HepG2 (cell line): ENCODE data around the gene RCOR3. TPM values are rescaled to one million over a fixed set of nuclear protein-coding genes. Genes with fewer than 3 reads are reported as not detected.

ENCODE experiments used
- ATAC-seq: fragments of 200-7000 bp; cut with Tn5 transposase; 3 replicates; pipeline ENCODE4 v1.9.1; 2020; ENCODE audit warnings: mild to moderate bottlenecking, moderate library complexity
- BruUV-seq: library from RNA; stranded (reverse); fragments of 400-500 nt; replicated peaks from 2 replicates; lab custom pipeline; 2021; lab: Mats Ljungman, UMichigan
- CTCF ChIA-PET: fragments of 300-600 bp; formaldehyde crosslinking; extraction: SDS; loops from one replicate; lab custom pipeline; 2021; ENCODE audit warnings: low total read pairs, inconsistent platforms, low intra/inter-chr PET ratio; lab: Yijun Ruan, JAX
- POLR2A ChIA-PET: fragments of 350-600 bp; sonication (Branson Sonifier 250); formaldehyde crosslinking; loops from one replicate; lab custom pipeline; 2020; ENCODE audit warnings: antibody characterized with exemption, inconsistent platforms; lab: Yijun Ruan, JAX
- DNase-seq: peaks from one replicate; pipeline ENCODE4 v3.0.0-alpha.2; 2015; ENCODE audit warnings: low spot score
- FAIRE-seq: peaks from 3 replicates; lab custom pipeline; 2011; peaks lifted over from hg19 to GRCh38; lab: Jason Lieb, UNC
- H2AFZ ChIP-seq: one replicate; pipeline ENCODE4 v1.6.1; 2011; ENCODE audit warnings: low read length, inconsistent platforms
- H3K27ac ChIP-seq: fragments of 300-600 bp; 3 replicates; pipeline ENCODE4 v1.8.0; 2011; ENCODE audit warnings: mixed run types, mild to moderate bottlenecking, mixed read lengths, low read length, inconsistent platforms; ENCODE audit not compliant: insufficient read depth; ENCODE audit errors: extremely low read length
- H3K27me3 ChIP-seq, 2 experiments: fragments of 200-600 bp in 1 of 2; 2 replicates in 1 of 2; 3 replicates in 1 of 2; pipeline versions ENCODE4 v1.6.0 to v1.8.0; 2011; ENCODE audit warnings: low read length in 2 of 2, mild to moderate bottlenecking in 2 of 2, moderate library complexity in 2 of 2, inconsistent platforms in 1 of 2; ENCODE audit not compliant: insufficient read depth in 2 of 2, control insufficient read depth in 1 of 2
- H3K36me3 ChIP-seq, 2 experiments: fragments of 200-600 bp in 1 of 2; replicated peaks in 1 of 2; 2 replicates in 1 of 2; 3 replicates in 1 of 2; pipeline versions ENCODE4 v1.5.1 to v1.8.0; 2011; ENCODE audit warnings: low read length in 2 of 2, inconsistent platforms in 1 of 2; ENCODE audit not compliant: insufficient read depth in 2 of 2, control insufficient read depth in 1 of 2
- H3K4me1 ChIP-seq: 2 replicates; pipeline ENCODE4 v1.5.1; 2012; ENCODE audit warnings: low read length, inconsistent platforms; ENCODE audit not compliant: insufficient read depth
- H3K4me2 ChIP-seq: 2 replicates; pipeline ENCODE4 v1.6.0; 2011; ENCODE audit warnings: low read depth, low read length, inconsistent platforms
- H3K4me3 ChIP-seq, 3 experiments: fragments of 200-600 bp in 1 of 3; sonication (generic), shearing (Covaris generic) in 1 of 3; replicated peaks in 1 of 3; 2 replicates each; pipeline ENCODE4 v1.5.1; 2011 to 2016; ENCODE audit warnings: low read length in 3 of 3, inconsistent platforms in 2 of 3, low read depth in 2 of 3, mild to moderate bottlenecking in 2 of 3, control low read depth in 1 of 3, mixed read lengths in 1 of 3; ENCODE audit not compliant: insufficient read depth in 1 of 3
- H3K79me2 ChIP-seq: one replicate; pipeline ENCODE4 v1.6.1; 2011; ENCODE audit warnings: low read length, inconsistent platforms; ENCODE audit not compliant: insufficient read depth
- H3K9ac ChIP-seq: 2 replicates; pipeline ENCODE4 v1.6.0; 2011; ENCODE audit warnings: mild to moderate bottlenecking, low read depth, low read length, inconsistent platforms; ENCODE audit not compliant: insufficient read depth
- H3K9me3 ChIP-seq: 2 replicates; pipeline ENCODE4 v1.5.1; 2012; ENCODE audit warnings: mild to moderate bottlenecking, low read length
- H4K20me1 ChIP-seq: 2 replicates; pipeline ENCODE4 v1.6.0; 2011; ENCODE audit warnings: inconsistent platforms, mild to moderate bottlenecking, low read length, moderate library complexity; ENCODE audit not compliant: insufficient read depth
- GMEB1 ChIP-seq: sonication (generic); formaldehyde crosslinking; IDR thresholded peaks from 2 replicates; pipeline ENCODE4 v1.5.1; 2020; ENCODE audit warnings: missing genetic modification reagents, mild to moderate bottlenecking, borderline replicate concordance
- GMEB2 ChIP-seq: IDR thresholded peaks from 2 replicates; pipeline ENCODE4 v1.6.1; 2016; ENCODE audit warnings: missing biosample characterization, missing genetic modification reagents, low read depth
- PTBP1 ChIP-seq: fragments of 200-400 bp; formaldehyde crosslinking; IDR thresholded peaks from 2 replicates; pipeline ENCODE4 v1.6.1; 2018; ENCODE audit warnings: low read length, low read depth; ENCODE audit not compliant: poor library complexity, severe bottlenecking
- WIZ ChIP-seq: sonication (generic); formaldehyde crosslinking; IDR thresholded peaks from 2 replicates; pipeline ENCODE4 v1.5.1; 2020; ENCODE audit warnings: mild to moderate bottlenecking, missing genetic modification reagents
- ZNF276 ChIP-seq: sonication (generic); formaldehyde crosslinking; IDR thresholded peaks from 2 replicates; pipeline ENCODE4 v1.4.0; 2020; ENCODE audit warnings: mild to moderate bottlenecking, low read depth, missing genetic modification reagents
- ZNF431 ChIP-seq: sonication (generic); formaldehyde crosslinking; IDR thresholded peaks from 2 replicates; pipeline ENCODE4 v1.9.0; 2022; ENCODE audit warnings: missing genetic modification reagents, low read depth, mild to moderate bottlenecking, borderline replicate concordance
- ZNF569 ChIP-seq: sonication (generic); formaldehyde crosslinking; IDR thresholded peaks from 2 replicates; pipeline ENCODE4 v1.5.0; 2020; ENCODE audit warnings: mild to moderate bottlenecking, missing genetic modification reagents, moderate library complexity, borderline replicate concordance
- ZNF580 ChIP-seq: IDR thresholded peaks from 2 replicates; pipeline ENCODE4 v1.6.1; 2016; ENCODE audit warnings: low read depth, borderline replicate concordance
- ZSCAN21 ChIP-seq: sonication (generic); formaldehyde crosslinking; IDR thresholded peaks from 2 replicates; pipeline ENCODE4 v1.8.0; 2022; ENCODE audit warnings: mild to moderate bottlenecking, missing genetic modification reagents, moderate library complexity, borderline replicate concordance
- WGBS: methylation state at CpG from one replicate; pipeline ENCODE4 v1.1.6; 2017; ENCODE audit warnings: low lambda C conversion rate; 5-methylcytosine and 5-hydroxymethylcytosine counted together
- in situ Hi-C: cut with HindIII; loops from 2 replicates; pipeline ENCODE4 v1.10.0; 2017; ENCODE audit warnings: low pct_unique_long_range_greater_than_20kb; ENCODE audit not compliant: extremely low pct_ligation_motif_present
- intact Hi-C: fragments of 100-400 bp; cut with micrococcal nuclease; formaldehyde crosslinking; loops from one replicate; pipeline ENCODE4 v1.10.0; 2022; ENCODE audit not compliant: unreplicated experiment
- polyA plus RNA-seq, 8 experiments: library from polyadenylated mRNA; depleted of rRNA in 3 of 8; stranded (reverse) in 7 of 8; unstranded in 1 of 8; fragments of >200 nt; fragmentation: Illumina TruSeq in 4 of 8; extraction: Trizol in 4 of 8; gene quantifications; 2 replicates each; pipeline versions ENCODE4 v1.2.1 to v1.2.3, GENCODE V29; 2011 to 2016; ENCODE audit warnings: low read depth in 4 of 8, missing spikeins in 1 of 8, mixed read lengths in 1 of 8; ENCODE audit not compliant: insufficient read depth in 1 of 8
- total RNA-seq, 5 experiments: library from RNA; depleted of rRNA; stranded (reverse); fragments of >200 nt; fragmentation: Illumina TruSeq; extraction: Trizol; gene quantifications; 2 replicates each; pipeline ENCODE4 v1.2.3, GENCODE V29; 2016; ENCODE audit warnings: low read depth in 1 of 5

The RCOR3 gene
- total and polyA plus RNA-seq, 2 of the 13 experiments (the other 11 are each of a cell fraction or from before 2014, with no cell fraction given): 16.8 to 31.6 TPM

GRCh38 chr1:211340622-211341507, 81.7 kb downstream of the RCOR3 start:
- ATAC-seq: no peak
- CTCF ChIA-PET: no interaction called here

More at GRCh38 chr1:211340622-211341507, 81.7 kb downstream of the RCOR3 start:
- intact Hi-C loops (no loop called here), in situ Hi-C loops (no loop called here)
- no peaks in the 10 kb centered on the region for H3K27me3 ChIP-seq
- TF ChIP-seq ZNF431: no peak
- no peak for TF ChIP-seq ZSCAN21 (CRISPR knock-in tag)
- TF ChIP-seq GMEB1: no peak
- TF ChIP-seq GMEB2 (CRISPR knock-in tag): no peak
- no peak for TF ChIP-seq PTBP1
- TF ChIP-seq ZNF276: no peak
- no peak for TF ChIP-seq ZNF580 (CRISPR knock-in tag)
- no peak for TF ChIP-seq WIZ (CRISPR knock-in tag)
- TF ChIP-seq ZNF569 (CRISPR knock-in tag): no peak
- BruUV-seq: no TSS peak
- 60% methylated on average over 10 of the region's 10 CpGs for WGBS
- DNase-seq (no peak), FAIRE-seq (no peak)
- no peaks in the 10 kb centered on the region for H3K9me3 ChIP-seq
- H3K9ac ChIP-seq: no peak overlapping the region
- H3K4me2 ChIP-seq: no peak overlapping the region
- no peaks in the 10 kb centered on the region for H3K36me3 ChIP-seq
- no peaks in the 10 kb centered on the region for H3K79me2 ChIP-seq
- H3K4me3 ChIP-seq: no peak overlapping the region
- H4K20me1 ChIP-seq: no peaks in the 10 kb centered on the region
- POLR2A ChIA-PET: no interaction called here
- no peaks in the 10 kb centered on the region for H3K4me1 ChIP-seq
- no peak overlapping the region for H2AFZ ChIP-seq
- no peak overlapping the region for H3K27ac ChIP-seq
